ENCODE measurements around the gene DCUN1D1. TPM values are rescaled to one million over a fixed set of nuclear protein-coding genes. Genes with fewer than 3 reads are reported as not detected.

The DCUN1D1 gene
- total and polyA plus RNA-seq, 2 experiments from 2014 or later: 29.5 to 53.5 TPM

DNA sequence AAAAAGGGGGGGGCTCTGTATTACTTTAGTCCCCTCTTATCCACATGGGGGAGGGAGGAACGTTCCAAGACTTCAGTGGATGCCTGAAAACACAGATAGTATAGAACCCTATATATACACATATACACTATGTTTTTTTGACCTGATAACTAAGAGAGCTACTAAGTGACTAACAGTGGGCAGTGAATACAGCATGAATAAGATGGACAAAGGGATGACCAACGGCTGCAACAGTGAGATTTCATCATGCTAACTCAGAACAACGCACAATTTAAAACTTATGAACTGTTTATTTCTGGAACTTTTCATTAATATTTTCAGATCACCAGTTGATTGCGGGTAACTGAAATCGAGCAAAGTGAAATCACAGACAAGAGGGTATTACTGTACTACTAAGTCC lies 7.3 kb downstream of the DCUN1D1 start:
- Mint-ChIP-seq H3K9me3 (no peaks in the 10 kb centered on the region), H3K4me1 (peaks cover 50% of the 10 kb centered on the region), H3K27me3 (ENCODE audit: insufficient read depth, low read depth, poor library complexity) (peaks cover 2% of the 10 kb centered on the region), H3K4me3 (no peak overlapping the region), H3K27ac (peak overlapping the region; percentile 13; the same call in 1 of the 2 replicates), H3K36me3 (ENCODE audit: low read depth) (no peaks in the 10 kb centered on the region)
- H3K79me2 ChIP-seq (replicated peaks; ENCODE audit: insufficient read depth): peaks cover 100% of the 10 kb centered on the region
- no peaks in the 10 kb centered on the region for H3K27me3 ChIP-seq (ENCODE audit: insufficient read depth)
- no peaks in the 10 kb centered on the region for H3F3A ChIP-seq (replicated peaks; ENCODE audit: low read depth)
- TF ChIP-seq, protein P1, sequence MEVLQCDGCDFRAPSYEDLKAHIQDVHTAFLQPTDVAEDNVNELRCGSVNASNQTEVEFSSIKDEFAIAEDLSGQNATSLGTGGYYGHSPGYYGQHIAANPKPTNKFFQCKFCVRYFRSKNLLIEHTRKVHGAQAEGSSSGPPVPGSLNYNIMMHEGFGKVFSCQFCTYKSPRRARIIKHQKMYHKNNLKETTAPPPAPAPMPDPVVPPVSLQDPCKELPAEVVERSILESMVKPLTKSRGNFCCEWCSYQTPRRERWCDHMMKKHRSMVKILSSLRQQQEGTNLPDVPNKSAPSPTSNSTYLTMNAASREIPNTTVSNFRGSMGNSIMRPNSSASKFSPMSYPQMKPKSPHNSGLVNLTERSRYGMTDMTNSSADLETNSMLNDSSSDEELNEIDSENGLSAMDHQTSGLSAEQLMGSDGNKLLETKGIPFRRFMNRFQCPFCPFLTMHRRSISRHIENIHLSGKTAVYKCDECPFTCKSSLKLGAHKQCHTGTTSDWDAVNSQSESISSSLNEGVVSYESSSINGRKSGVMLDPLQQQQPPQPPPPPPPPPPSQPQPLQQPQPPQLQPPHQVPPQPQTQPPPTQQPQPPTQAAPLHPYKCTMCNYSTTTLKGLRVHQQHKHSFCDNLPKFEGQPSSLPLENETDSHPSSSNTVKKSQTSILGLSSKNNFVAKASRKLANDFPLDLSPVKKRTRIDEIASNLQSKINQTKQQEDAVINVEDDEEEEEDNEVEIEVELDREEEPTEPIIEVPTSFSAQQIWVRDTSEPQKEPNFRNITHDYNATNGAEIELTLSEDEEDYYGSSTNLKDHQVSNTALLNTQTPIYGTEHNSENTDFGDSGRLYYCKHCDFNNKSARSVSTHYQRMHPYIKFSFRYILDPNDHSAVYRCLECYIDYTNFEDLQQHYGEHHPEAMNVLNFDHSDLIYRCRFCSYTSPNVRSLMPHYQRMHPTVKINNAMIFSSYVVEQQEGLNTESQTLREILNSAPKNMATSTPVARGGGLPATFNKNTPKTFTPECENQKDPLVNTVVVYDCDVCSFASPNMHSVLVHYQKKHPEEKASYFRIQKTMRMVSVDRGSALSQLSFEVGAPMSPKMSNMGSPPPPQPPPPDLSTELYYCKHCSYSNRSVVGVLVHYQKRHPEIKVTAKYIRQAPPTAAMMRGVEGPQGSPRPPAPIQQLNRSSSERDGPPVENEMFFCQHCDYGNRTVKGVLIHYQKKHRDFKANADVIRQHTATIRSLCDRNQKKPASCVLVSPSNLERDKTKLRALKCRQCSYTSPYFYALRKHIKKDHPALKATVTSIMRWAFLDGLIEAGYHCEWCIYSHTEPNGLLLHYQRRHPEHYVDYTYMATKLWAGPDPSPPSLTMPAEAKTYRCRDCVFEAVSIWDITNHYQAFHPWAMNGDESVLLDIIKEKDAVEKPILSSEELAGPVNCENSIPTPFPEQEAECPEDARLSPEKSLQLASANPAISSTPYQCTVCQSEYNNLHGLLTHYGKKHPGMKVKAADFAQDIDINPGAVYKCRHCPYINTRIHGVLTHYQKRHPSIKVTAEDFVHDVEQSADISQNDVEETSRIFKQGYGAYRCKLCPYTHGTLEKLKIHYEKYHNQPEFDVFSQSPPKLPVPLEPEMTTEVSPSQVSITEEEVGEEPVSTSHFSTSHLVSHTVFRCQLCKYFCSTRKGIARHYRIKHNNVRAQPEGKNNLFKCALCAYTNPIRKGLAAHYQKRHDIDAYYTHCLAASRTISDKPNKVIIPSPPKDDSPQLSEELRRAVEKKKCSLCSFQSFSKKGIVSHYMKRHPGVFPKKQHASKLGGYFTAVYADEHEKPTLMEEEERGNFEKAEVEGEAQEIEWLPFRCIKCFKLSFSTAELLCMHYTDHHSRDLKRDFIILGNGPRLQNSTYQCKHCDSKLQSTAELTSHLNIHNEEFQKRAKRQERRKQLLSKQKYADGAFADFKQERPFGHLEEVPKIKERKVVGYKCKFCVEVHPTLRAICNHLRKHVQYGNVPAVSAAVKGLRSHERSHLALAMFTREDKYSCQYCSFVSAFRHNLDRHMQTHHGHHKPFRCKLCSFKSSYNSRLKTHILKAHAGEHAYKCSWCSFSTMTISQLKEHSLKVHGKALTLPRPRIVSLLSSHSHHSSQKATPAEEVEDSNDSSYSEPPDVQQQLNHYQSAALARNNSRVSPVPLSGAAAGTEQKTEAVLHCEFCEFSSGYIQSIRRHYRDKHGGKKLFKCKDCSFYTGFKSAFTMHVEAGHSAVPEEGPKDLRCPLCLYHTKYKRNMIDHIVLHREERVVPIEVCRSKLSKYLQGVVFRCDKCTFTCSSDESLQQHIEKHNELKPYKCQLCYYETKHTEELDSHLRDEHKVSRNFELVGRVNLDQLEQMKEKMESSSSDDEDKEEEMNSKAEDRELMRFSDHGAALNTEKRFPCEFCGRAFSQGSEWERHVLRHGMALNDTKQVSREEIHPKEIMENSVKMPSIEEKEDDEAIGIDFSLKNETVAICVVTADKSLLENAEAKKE (CRISPR knock-in tag; IDR thresholded peaks at IDR 0.05): no peak
- TF ChIP-seq EZH2 (IDR thresholded peaks at IDR 0.05; ENCODE audit: low read depth, unreplicated experiment): no peak
- TF ChIP-seq ZNF114 (CRISPR knock-in tag; IDR thresholded peaks at IDR 0.05): no peak
- ATAC-seq (no peak), DNase-seq (ENCODE audit: low spot score) (no peak)
- no peaks in the 10 kb centered on the region for H3K36me3 ChIP-seq (ENCODE audit: insufficient read depth)
- peaks cover 36% of the 10 kb centered on the region for H3K4me1 ChIP-seq (ENCODE audit: insufficient read depth)
- H3K4me3 ChIP-seq: no peak overlapping the region
- no peak overlapping the region for H3K27ac ChIP-seq (ENCODE audit: low read depth)
- no peak overlapping the region for H2AFZ ChIP-seq
- peaks cover 9% of the 10 kb centered on the region; the same call in 1 of the 2 replicates for H4K20me1 ChIP-seq (replicated peaks; ENCODE audit: insufficient read depth)
- no peaks in the 10 kb centered on the region for H3K9me2 ChIP-seq (ENCODE audit: insufficient read depth)
- H3K4me2 ChIP-seq: no peak overlapping the region

DNA sequence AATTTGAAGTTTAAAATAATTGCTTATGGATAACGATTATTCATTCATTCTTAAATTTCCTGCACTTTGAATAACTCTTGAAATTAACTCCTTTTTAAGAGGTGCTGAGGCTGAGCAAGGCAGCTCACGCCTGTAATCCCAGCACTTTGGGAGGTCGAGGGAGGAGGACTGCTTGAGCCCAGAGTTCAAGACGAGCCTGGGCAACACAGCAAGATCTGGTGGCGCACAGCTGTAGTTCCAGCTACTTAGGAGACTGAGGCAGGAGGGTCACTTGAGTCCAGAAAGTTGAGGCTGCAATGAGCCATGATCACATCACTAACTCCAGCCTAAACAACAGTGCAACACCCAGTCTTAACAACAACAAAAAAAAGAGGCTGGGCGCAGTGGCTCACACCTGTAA lies 8.0 kb downstream of the DCUN1D1 start:
- peaks cover 36% of the 10 kb centered on the region for H3K4me1 ChIP-seq (ENCODE audit: insufficient read depth)
- no peak overlapping the region for H3K27ac ChIP-seq (ENCODE audit: low read depth)
- Mint-ChIP-seq H3K27ac (peak overlapping the region; percentile 13), H3K4me3 (no peak overlapping the region), H3K36me3 (ENCODE audit: low read depth) (no peaks in the 10 kb centered on the region), H3K9me3 (no peaks in the 10 kb centered on the region), H3K27me3 (ENCODE audit: insufficient read depth, low read depth, poor library complexity) (peaks cover 2% of the 10 kb centered on the region), H3K4me1 (peaks cover 49% of the 10 kb centered on the region)
- no peak overlapping the region for H3K4me2 ChIP-seq
- ATAC-seq (no peak), DNase-seq (ENCODE audit: low spot score) (no peak)
- H3K27me3 ChIP-seq (ENCODE audit: insufficient read depth): no peaks in the 10 kb centered on the region
- no peak overlapping the region for H3K4me3 ChIP-seq
- no peak overlapping the region for H2AFZ ChIP-seq
- H3F3A ChIP-seq (replicated peaks; ENCODE audit: low read depth): no peaks in the 10 kb centered on the region
- H3K79me2 ChIP-seq (replicated peaks; ENCODE audit: insufficient read depth): peaks cover 100% of the 10 kb centered on the region
- peaks cover 9% of the 10 kb centered on the region; the same call in 1 of the 2 replicates for H4K20me1 ChIP-seq (replicated peaks; ENCODE audit: insufficient read depth)
- H3K36me3 ChIP-seq (ENCODE audit: insufficient read depth): no peaks in the 10 kb centered on the region
- H3K9me2 ChIP-seq (ENCODE audit: insufficient read depth): no peaks in the 10 kb centered on the region
- no peak for TF ChIP-seq POLR2AphosphoS5 (IDR thresholded peaks at IDR 0.05; ENCODE audit: low read depth)
- TF ChIP-seq, protein P1 (CRISPR knock-in tag; IDR thresholded peaks at IDR 0.05): no peak
- no peak for TF ChIP-seq CREB1 (CRISPR knock-in tag; IDR thresholded peaks at IDR 0.05; ENCODE audit: low read depth)
